Measurements from ENCODE around the gene ENAH. TPM values are rescaled to one million over a fixed set of nuclear protein-coding genes. Genes with fewer than 3 reads are reported as not detected.

Gene ENAH
- total RNA-seq, 1 experiment from 2014 or later = 420 TPM

GRCh38 chr1:225597926-225598575, 54.9 kb downstream of the ENAH start:
- DNase-seq (ENCODE audit: unreplicated experiment) = peak; percentile 59
- H3K4me3 Mint-ChIP-seq (ENCODE audit: unreplicated experiment) = no peak overlapping the region
- H3K9me3 Mint-ChIP-seq (ENCODE audit: unreplicated experiment) = no peaks in the 10 kb centered on the region
- H3K27me3 Mint-ChIP-seq (ENCODE audit: insufficient read depth, unreplicated experiment) = no peaks in the 10 kb centered on the region
- TF ChIP-seq CTCF (IDR thresholded peaks at IDR 0.05; ENCODE audit: unreplicated experiment) = no peak
- intact Hi-C loops (cut with micrococcal nuclease) = no loop called here
- ChIA-PET POLR2A (interaction anchor here (0.5 to 7.5 kb wide), 11 partner anchors 10 to 463 kb away, joined by 3 to 89 read pairs (median 4); partner anchors contain the start of genes ENAH and SRP9), CTCF (interaction anchor here (0.6 to 3.1 kb wide), 5 partner anchors 22 to 191 kb away, joined by 3 to 11 read pairs (median 4); no protein-coding TSS in a partner anchor)
- H3K4me1 Mint-ChIP-seq (ENCODE audit: insufficient read depth, unreplicated experiment) = peaks cover 38% of the 10 kb centered on the region
- peak overlapping the region; percentile 25 for H3K27ac Mint-ChIP-seq (ENCODE audit: low read depth, unreplicated experiment)
- peaks cover 16% of the 10 kb centered on the region for H3K36me3 Mint-ChIP-seq (ENCODE audit: insufficient read depth, unreplicated experiment)
- BruUV-seq (replicated peaks) = no TSS peak

- ChIA-PET CTCF (interaction anchor here (0.6 to 0.9 kb wide), 2 partner anchors 29 to 44 kb away, joined by 3 read pairs; no protein-coding TSS in a partner anchor), POLR2A (interaction anchor here (0.7 to 2.4 kb wide), 9 partner anchors 7 to 58 kb away, joined by 3 to 15 read pairs (median 6); partner anchors contain the start of gene ENAH)
- H3K36me3 Mint-ChIP-seq (ENCODE audit: insufficient read depth, unreplicated experiment) = peaks cover 16% of the 10 kb centered on the region
- DNase-seq (ENCODE audit: unreplicated experiment) = no peak
- peaks cover 33% of the 10 kb centered on the region for H3K4me1 Mint-ChIP-seq (ENCODE audit: insufficient read depth, unreplicated experiment)
- intact Hi-C loops (cut with micrococcal nuclease) = no loop called here
- TF ChIP-seq CTCF (IDR thresholded peaks at IDR 0.05; ENCODE audit: unreplicated experiment) = no peak
- BruUV-seq (replicated peaks) = no TSS peak
- no peak overlapping the region for H3K4me3 Mint-ChIP-seq (ENCODE audit: unreplicated experiment)
- no peaks in the 10 kb centered on the region for H3K27me3 Mint-ChIP-seq (ENCODE audit: insufficient read depth, unreplicated experiment)
- no peaks in the 10 kb centered on the region for H3K9me3 Mint-ChIP-seq (ENCODE audit: unreplicated experiment)
- no peak overlapping the region for H3K27ac Mint-ChIP-seq (ENCODE audit: low read depth, unreplicated experiment)
Observed at GRCh38 chr1:225596736-225597135, 56.2 kb downstream of the ENAH start.

GRCh38 chr1:225595974-225596551, 56.9 kb downstream of the ENAH start:
- Mint-ChIP-seq H3K27me3 (ENCODE audit: insufficient read depth, unreplicated experiment) (no peaks in the 10 kb centered on the region), H3K36me3 (ENCODE audit: insufficient read depth, unreplicated experiment) (peaks cover 16% of the 10 kb centered on the region), H3K4me1 (ENCODE audit: insufficient read depth, unreplicated experiment) (peaks cover 31% of the 10 kb centered on the region), H3K4me3 (ENCODE audit: unreplicated experiment) (no peak overlapping the region), H3K27ac (ENCODE audit: low read depth, unreplicated experiment) (peak overlapping the region; percentile 16), H3K9me3 (ENCODE audit: unreplicated experiment) (no peaks in the 10 kb centered on the region)
- POLR2A ChIA-PET = interaction anchor here (0.7 to 2.4 kb wide), 14 partner anchors 8 to 88 kb away, joined by 3 to 15 read pairs (median 4); partner anchors contain the start of gene ENAH
- BruUV-seq (replicated peaks) = no TSS peak
- no peak for DNase-seq (ENCODE audit: unreplicated experiment)
- intact Hi-C loops (cut with micrococcal nuclease) = no loop called here
- TF ChIP-seq CTCF (IDR thresholded peaks at IDR 0.05; ENCODE audit: unreplicated experiment) = no peak
- CTCF ChIA-PET = interaction anchor here (0.6 to 1.9 kb wide), 7 partner anchors 10 to 181 kb away, joined by 3 to 9 read pairs (median 4); partner anchors contain the start of gene SRP9

- Mint-ChIP-seq H3K4me3 (ENCODE audit: unreplicated experiment) (no peak overlapping the region), H3K9me3 (ENCODE audit: unreplicated experiment) (no peaks in the 10 kb centered on the region), H3K27ac (ENCODE audit: low read depth, unreplicated experiment) (no peak overlapping the region), H3K27me3 (ENCODE audit: insufficient read depth, unreplicated experiment) (no peaks in the 10 kb centered on the region), H3K4me1 (ENCODE audit: insufficient read depth, unreplicated experiment) (peaks cover 35% of the 10 kb centered on the region), H3K36me3 (ENCODE audit: insufficient read depth, unreplicated experiment) (peaks cover 21% of the 10 kb centered on the region)
- no TSS peak for BruUV-seq (replicated peaks)
- no peak for DNase-seq (ENCODE audit: unreplicated experiment)
- intact Hi-C loops (cut with micrococcal nuclease) = no loop called here
- ChIA-PET CTCF (interaction anchor here (0.6 to 1.9 kb wide), 8 partner anchors 9 to 830 kb away, joined by 3 to 9 read pairs (median 4); partner anchors contain the start of gene SRP9), POLR2A (interaction anchor here (0.6 to 2.4 kb wide), 16 partner anchors 9 to 130 kb away, joined by 3 to 15 read pairs (median 4); partner anchors contain the start of gene ENAH)
- no peak for TF ChIP-seq CTCF (IDR thresholded peaks at IDR 0.05; ENCODE audit: unreplicated experiment)
Observed at GRCh38 chr1:225595452-225595851, 57.5 kb downstream of the ENAH start.

All from MCF 10A (cell line).